Dedifferentiated amniotic fluid mesenchymal stem cell (primary cell): ENCODE measurements around the gene RABGGTA.

Source experiments
- DNase-seq: peaks from one replicate; pipeline ENCODE4 v3.0.0-alpha.2; 2016; ENCODE audit errors: extremely low spot score

RABGGTA gene

GRCh38 chr14:24304019-24304387, 32.6 kb upstream of the RABGGTA start:
- no peak for DNase-seq

GRCh38 chr14:24300326-24300980, 29.1 kb upstream of the RABGGTA start:
- DNase-seq = no peak

- peak; percentile 79 for DNase-seq
Observed at GRCh38 chr14:24299255-24300191, 28.1 kb upstream of the RABGGTA start, which contains the start of the genes DHRS1 and NOP9. Gene DHRS1 (minus strand): TSS chr14:24299780. CDS start chr14:24299106, 674 bp downstream. Gene NOP9 (plus strand): TSS chr14:24299850. CDS start chr14:24299955, 105 bp downstream.

GRCh38 chr14:24298892-24299254, 27.5 kb upstream of the RABGGTA start:
- DNase-seq = peak; percentile 51

GRCh38 chr14:24297190-24297964, 26.0 kb upstream of the RABGGTA start:
- DNase-seq = no peak

GRCh38 chr14:24296341-24297157, 25.2 kb upstream of the RABGGTA start:
- DNase-seq = peak; percentile 88

GRCh38 chr14:24293525-24293924, 22.1 kb upstream of the RABGGTA start:
- no peak for DNase-seq

- no peak for DNase-seq
Observed at GRCh38 chr14:24292118-24292807, 20.9 kb upstream of the RABGGTA start.

- no peak for DNase-seq
Observed at GRCh38 chr14:24291446-24292117, 20.2 kb upstream of the RABGGTA start.

- no peak for DNase-seq
Observed at GRCh38 chr14:24290746-24291145, 19.3 kb upstream of the RABGGTA start.

- no peak for DNase-seq
Observed at GRCh38 chr14:24289649-24290280, 18.4 kb upstream of the RABGGTA start.

- DNase-seq = no peak
Observed at GRCh38 chr14:24286996-24287395, 15.6 kb upstream of the RABGGTA start.

GRCh38 chr14:24285351-24285750, 14.0 kb upstream of the RABGGTA start:
- no peak for DNase-seq

- no peak for DNase-seq
Observed at GRCh38 chr14:24284501-24285035, 13.2 kb upstream of the RABGGTA start.

- no peak for DNase-seq
Observed at GRCh38 chr14:24283796-24284460, 12.5 kb upstream of the RABGGTA start.

GRCh38 chr14:24282736-24283135, 11.3 kb upstream of the RABGGTA start:
- DNase-seq = no peak

GRCh38 chr14:24281636-24282035, 10.2 kb upstream of the RABGGTA start:
- no peak for DNase-seq

GRCh38 chr14:24280797-24281460, 9.5 kb upstream of the RABGGTA start:
- no peak for DNase-seq
